Neuronal stem cell (in vitro differentiated cells): Measurements from ENCODE around the gene OR2AT4.

Source experiments
- DNase-seq: peaks from one replicate; pipeline ENCODE4 v3.0.0-alpha.2; 2013; ENCODE audit warnings: low spot score
- H2AFZ ChIP-seq: one replicate; pipeline ENCODE4 v1.6.1; 2013; ENCODE audit warnings: mild to moderate bottlenecking, low read length, inconsistent platforms
- H2AK5ac ChIP-seq: 2 replicates; pipeline ENCODE4 v1.6.1; 2013; ENCODE audit warnings: low read depth, mild to moderate bottlenecking, inconsistent platforms, low read length, moderate library complexity, mixed read lengths
- H2BK120ac ChIP-seq: 2 replicates; pipeline ENCODE4 v1.6.1; 2013; ENCODE audit warnings: low read depth, mild to moderate bottlenecking, inconsistent platforms, low read length, moderate library complexity, mixed read lengths
- H2BK12ac ChIP-seq: one replicate; pipeline ENCODE4 v1.6.1; 2013; ENCODE audit warnings: low read length, inconsistent platforms
- H2BK15ac ChIP-seq: 2 replicates; pipeline ENCODE4 v1.6.1; 2013; ENCODE audit warnings: mild to moderate bottlenecking, low read length, inconsistent platforms, mixed read lengths
- H2BK5ac ChIP-seq: one replicate; pipeline ENCODE4 v1.6.1; 2013; ENCODE audit warnings: inconsistent platforms, mild to moderate bottlenecking, low read length, moderate library complexity
- H3K14ac ChIP-seq: one replicate; pipeline ENCODE4 v1.6.1; 2013; ENCODE audit warnings: low read length, inconsistent platforms
- H3K18ac ChIP-seq: 2 replicates; pipeline ENCODE4 v1.6.1; 2013; ENCODE audit warnings: low read length, inconsistent platforms
- H3K23ac ChIP-seq: 2 replicates; pipeline ENCODE4 v1.6.1; 2013; ENCODE audit warnings: low read depth, mild to moderate bottlenecking, mixed read lengths, low read length, inconsistent platforms; ENCODE audit not compliant: poor library complexity
- H3K27ac ChIP-seq: replicated peaks from 3 replicates; pipeline ENCODE4 v1.5.1; 2013; ENCODE audit warnings: low read length, inconsistent platforms
- H3K27me3 ChIP-seq, 3 experiments: 2 replicates each; pipeline ENCODE4 v1.6.1; 2013; ENCODE audit warnings: low read length in 3 of 3, mild to moderate bottlenecking in 2 of 3, inconsistent platforms in 1 of 3, low read depth in 1 of 3, mixed read lengths in 1 of 3, moderate library complexity in 1 of 3; ENCODE audit not compliant: control insufficient read depth in 3 of 3, insufficient read depth in 3 of 3
- H3K36me3 ChIP-seq, 2 donors: replicated peaks in 1 of 2; 2 replicates each; pipeline ENCODE4 v1.6.1; 2013; ENCODE audit warnings: low read length in 2 of 2; ENCODE audit not compliant: control insufficient read depth in 2 of 2, insufficient read depth in 2 of 2
- H3K4ac ChIP-seq: 2 replicates; pipeline ENCODE4 v1.6.1; 2013; ENCODE audit warnings: inconsistent platforms, mild to moderate bottlenecking, low read length, moderate library complexity
- H3K4me1 ChIP-seq, 2 donors: 1 replicate in 1 of 2; 2 replicates in 1 of 2; pipeline ENCODE4 v1.6.1; 2013; ENCODE audit warnings: low read length in 2 of 2, low read depth in 1 of 2; ENCODE audit not compliant: control insufficient read depth in 2 of 2, insufficient read depth in 1 of 2
- H3K4me2 ChIP-seq: one replicate; pipeline ENCODE4 v1.6.1; 2013; ENCODE audit warnings: mild to moderate bottlenecking, low read length, inconsistent platforms; ENCODE audit not compliant: insufficient read depth, poor library complexity, severe bottlenecking
- H3K4me3 ChIP-seq, 2 donors: 2 replicates each; pipeline ENCODE4 v1.5.1; 2013; ENCODE audit warnings: low read length in 2 of 2, mild to moderate bottlenecking in 2 of 2, inconsistent platforms in 1 of 2, moderate library complexity in 1 of 2
- H3K79me1 ChIP-seq: one replicate; pipeline ENCODE4 v1.6.1; 2013; ENCODE audit warnings: low read depth, mild to moderate bottlenecking, inconsistent platforms, low read length, moderate library complexity
- H3K9ac ChIP-seq: one replicate; pipeline ENCODE4 v1.6.1; 2013; ENCODE audit warnings: mild to moderate bottlenecking, low read depth, low read length, inconsistent platforms; ENCODE audit not compliant: poor library complexity
- H3K9me3 ChIP-seq, 2 donors: replicated peaks in 1 of 2; 2 replicates each; pipeline versions ENCODE3 to v1.6.1; 2013; ENCODE audit warnings: low read length in 2 of 2, mild to moderate bottlenecking in 2 of 2, inconsistent platforms in 1 of 2, low read depth in 1 of 2, mixed read lengths in 1 of 2, moderate library complexity in 1 of 2; ENCODE audit not compliant: control insufficient read depth in 2 of 2, insufficient read depth in 1 of 2
- H4K8ac ChIP-seq: one replicate; pipeline ENCODE4 v1.6.1; 2013; ENCODE audit warnings: low read depth, mild to moderate bottlenecking, inconsistent platforms, low read length, moderate library complexity
- H4K91ac ChIP-seq: one replicate; pipeline ENCODE4 v1.6.1; 2013; ENCODE audit warnings: low read length, low read depth, mild to moderate bottlenecking, inconsistent platforms; ENCODE audit not compliant: poor library complexity
- WGBS, 2 donors: extraction: QIAGEN DNeasy Blood & Tissue Kit; methylation state at CpG; one replicate each; pipeline ENCODE4 v1.1.7; 2013; ENCODE audit warnings: missing lambda C conversion rate in 2 of 2, mixed read lengths in 1 of 2; ENCODE audit not compliant: insufficient read length in 2 of 2, insufficient replicate concordance in 1 of 2; ENCODE audit errors: extremely low coverage in 2 of 2; 5-methylcytosine and 5-hydroxymethylcytosine counted together

Gene OR2AT4

GRCh38 chr11:75032550-75032935 is 64.1 kb downstream of the OR2AT4 start:
- DNase-seq, result no peak
- WGBS, 2 donors, result no CpG with 5 or more reads among the region's 3 CpGs
- H3K4me3 ChIP-seq, result no peak overlapping the region
- H3K27me3 ChIP-seq, result no peaks in the 10 kb centered on the region
- no peaks in the 10 kb centered on the region for H3K9me3 ChIP-seq
- peaks cover 0 to 3% of the 10 kb centered on the region in 2 donors for H3K4me1 ChIP-seq
- H2BK12ac ChIP-seq, result no peak overlapping the region
- H2AK5ac ChIP-seq, result no peak overlapping the region
- H2BK120ac ChIP-seq, result no peak overlapping the region
- no peak overlapping the region for H2BK5ac ChIP-seq
- no peak overlapping the region for H3K23ac ChIP-seq
- no peak overlapping the region for H4K8ac ChIP-seq
- no peak overlapping the region for H3K4ac ChIP-seq
- no peak overlapping the region for H3K27ac ChIP-seq
- no peaks in the 10 kb centered on the region for H3K36me3 ChIP-seq
- no peak overlapping the region for H4K91ac ChIP-seq
- no peak overlapping the region for H3K9ac ChIP-seq
- H3K4me2 ChIP-seq, result no peak overlapping the region
- no peak overlapping the region for H2BK15ac ChIP-seq
- no peak overlapping the region for H3K14ac ChIP-seq
- H3K18ac ChIP-seq, result no peak overlapping the region
- no peaks in the 10 kb centered on the region for H3K79me1 ChIP-seq
- no peak overlapping the region for H2AFZ ChIP-seq

GRCh38 chr11:75031771-75032549 is 64.7 kb downstream of the OR2AT4 start:
- H3K4me2 ChIP-seq, result no peak overlapping the region
- no peak overlapping the region for H4K8ac ChIP-seq
- no peaks in the 10 kb centered on the region for H3K79me1 ChIP-seq
- H2BK12ac ChIP-seq, result no peak overlapping the region
- whole genome bisulfite sequencing, 2 donors, result no CpG with 5 or more reads among the region's 8 CpGs
- H2AK5ac ChIP-seq, result no peak overlapping the region
- H3K27me3 ChIP-seq, result no peaks in the 10 kb centered on the region
- no peaks in the 10 kb centered on the region for H3K9me3 ChIP-seq
- peak overlapping the region; percentile 15 for H3K18ac ChIP-seq
- peak overlapping the region; percentile 32 for H3K23ac ChIP-seq
- no peak overlapping the region for H3K9ac ChIP-seq
- H4K91ac ChIP-seq, result no peak overlapping the region
- peak; percentile 56 for DNase-seq
- H3K4ac ChIP-seq, result no peak overlapping the region
- H3K14ac ChIP-seq, result no peak overlapping the region
- H3K4me1 ChIP-seq, result peaks cover 0 to 3% of the 10 kb centered on the region in 2 donors
- no peak overlapping the region for H2BK5ac ChIP-seq
- H3K36me3 ChIP-seq, result no peaks in the 10 kb centered on the region
- H2BK15ac ChIP-seq, result no peak overlapping the region
- no peak overlapping the region for H2BK120ac ChIP-seq
- no peak overlapping the region for H3K27ac ChIP-seq
- no peak overlapping the region for H3K4me3 ChIP-seq
- H2AFZ ChIP-seq, result no peak overlapping the region
